OCI-LY7 (cell line): Measurements from ENCODE around the gene HRH3.

ENCODE experiments used
- EZH2phosphoT487 ChIP-seq: fragments of 200-600 bp; sonication (generic); IDR thresholded peaks from 2 replicates; pipeline ENCODE4 v1.6.1; 2018; ENCODE audit warnings: low read depth, borderline replicate concordance, mild to moderate bottlenecking, mixed run types, antibody characterized with exemption, low read length, moderate library complexity, mixed read lengths
- TF ChIP-seq, protein P1 (sequence below): fragments of 200-600 bp; sonication (generic); conservative IDR thresholded peaks from 2 replicates; pipeline ENCODE4 v1.5.1; 2014; ENCODE audit warnings: mild to moderate bottlenecking, antibody characterized with exemption, low read length, moderate library complexity, mixed read lengths

DNA sequence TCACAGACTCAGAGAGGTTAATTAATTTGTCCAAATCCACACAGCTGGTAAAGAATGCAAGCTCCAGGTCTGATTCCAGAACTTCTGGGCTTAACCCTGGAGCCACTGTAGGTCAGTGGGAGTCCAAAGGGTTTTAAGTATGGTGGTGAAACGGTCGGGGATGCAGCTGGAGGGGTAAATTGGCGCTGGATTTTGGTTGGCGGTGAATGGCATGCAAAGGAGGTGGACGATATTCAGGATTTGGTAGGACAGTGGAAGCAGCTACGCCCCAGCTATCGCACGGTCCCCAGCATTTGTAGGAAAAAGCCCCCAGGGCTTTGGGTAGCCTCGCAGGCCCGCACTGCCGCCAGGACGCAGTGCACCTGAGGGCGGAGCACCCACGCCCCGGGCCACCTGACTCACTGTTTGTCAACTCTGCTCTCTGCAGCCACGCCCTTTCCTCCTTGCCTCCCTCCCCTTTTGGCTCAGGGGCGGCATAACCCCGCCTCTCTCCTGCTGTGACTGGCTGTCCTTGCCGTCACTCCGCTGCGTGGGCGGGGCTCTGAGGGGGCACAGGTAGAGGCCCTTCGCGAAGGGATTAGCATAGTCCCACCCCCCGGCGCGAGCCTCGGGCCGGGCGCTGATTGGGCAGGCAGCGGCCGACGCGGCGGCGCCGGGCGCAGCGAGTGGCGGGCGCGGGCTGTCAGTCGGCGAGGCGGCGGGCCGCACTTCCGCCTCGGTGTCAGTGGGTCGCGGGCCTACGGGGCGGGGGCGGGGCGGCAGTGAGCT, 17.9 kb upstream of the HRH3 start, which contains the start of gene OSBPL2:
- TF ChIP-seq, protein P1, sequence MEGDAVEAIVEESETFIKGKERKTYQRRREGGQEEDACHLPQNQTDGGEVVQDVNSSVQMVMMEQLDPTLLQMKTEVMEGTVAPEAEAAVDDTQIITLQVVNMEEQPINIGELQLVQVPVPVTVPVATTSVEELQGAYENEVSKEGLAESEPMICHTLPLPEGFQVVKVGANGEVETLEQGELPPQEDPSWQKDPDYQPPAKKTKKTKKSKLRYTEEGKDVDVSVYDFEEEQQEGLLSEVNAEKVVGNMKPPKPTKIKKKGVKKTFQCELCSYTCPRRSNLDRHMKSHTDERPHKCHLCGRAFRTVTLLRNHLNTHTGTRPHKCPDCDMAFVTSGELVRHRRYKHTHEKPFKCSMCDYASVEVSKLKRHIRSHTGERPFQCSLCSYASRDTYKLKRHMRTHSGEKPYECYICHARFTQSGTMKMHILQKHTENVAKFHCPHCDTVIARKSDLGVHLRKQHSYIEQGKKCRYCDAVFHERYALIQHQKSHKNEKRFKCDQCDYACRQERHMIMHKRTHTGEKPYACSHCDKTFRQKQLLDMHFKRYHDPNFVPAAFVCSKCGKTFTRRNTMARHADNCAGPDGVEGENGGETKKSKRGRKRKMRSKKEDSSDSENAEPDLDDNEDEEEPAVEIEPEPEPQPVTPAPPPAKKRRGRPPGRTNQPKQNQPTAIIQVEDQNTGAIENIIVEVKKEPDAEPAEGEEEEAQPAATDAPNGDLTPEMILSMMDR = no peak
- TF ChIP-seq EZH2phosphoT487 = no peak
